ENCODE data around the gene CPSF4. TPM values are rescaled to one million over a fixed set of nuclear protein-coding genes. Genes with fewer than 3 reads are reported as not detected.

Gene CPSF4
- polyA plus RNA-seq, 3 donors = 11.6 to 56.3 (median 12.3) TPM

GRCh38 chr7:99409806-99410205 is 28.9 kb upstream of the CPSF4 start:
- no peaks in the 10 kb centered on the region for H3K9me3 ChIP-seq (replicated peaks in 1 of 2; ENCODE audit: control insufficient read depth in 1 of 2, insufficient read depth in 1 of 2, low read length in 2 of 2)
- peaks cover 25 to 35% of the 10 kb centered on the region in 2 donors for H3K4me1 ChIP-seq (ENCODE audit: control insufficient read depth in 1 of 2, insufficient read depth in 2 of 2, low read length in 2 of 2)
- H4K20me1 ChIP-seq (ENCODE audit: insufficient read depth, low read length) = peaks cover 58% of the 10 kb centered on the region
- WGBS (ENCODE audit: insufficient coverage) = 0% methylated on average over 1 of the region's 3 CpGs
- H3K36me3 ChIP-seq (replicated peaks in 1 of 2; ENCODE audit: control insufficient read depth in 1 of 2, insufficient read depth in 2 of 2, low read length in 2 of 2) = peaks cover 38 to 53% of the 10 kb centered on the region in 2 donors
- H3K4me1 Mint-ChIP-seq = peaks cover 26% of the 10 kb centered on the region
- no peaks in the 10 kb centered on the region for H3K27me3 ChIP-seq (ENCODE audit: control insufficient read depth in 2 of 2, insufficient read depth in 2 of 2, low read length in 2 of 2)
- H3K9me3 Mint-ChIP-seq = peaks cover 0 to under 1% (median 0%) of the 10 kb centered on the region in 7 donors
- peak overlapping the region; percentile 90 for H3K4me2 ChIP-seq (replicated peaks; ENCODE audit: extremely low read depth, low read length, poor library complexity, severe bottlenecking)
- H3K36me3 Mint-ChIP-seq = peaks cover 35 to 48% of the 10 kb centered on the region in 2 donors
- peak overlapping the region in 1 of 2 donors; percentile 97 for H3K27ac ChIP-seq (ENCODE audit: low read depth in 1 of 2, low read length in 2 of 2)
- H3K9ac ChIP-seq (ENCODE audit: insufficient read depth, low read length, poor library complexity, severe bottlenecking) = peak overlapping the region; percentile 90
- peaks cover 0 to 2% (median 0%) of the 10 kb centered on the region in 3 donors for H3K27me3 Mint-ChIP-seq (ENCODE audit: low read depth in 3 of 3)
- intact Hi-C loops (cut with micrococcal nuclease) = loop anchor here (2.0 to 10.0 kb wide), 3 partner anchors 35 to 95 kb away; partner anchors contain the start of genes ARPC1B (in 1 of the 2), ZKSCAN5 (in 1 of the 2) and ZNF394 (in 1 of the 2)
- peak overlapping the region; percentile 97 to 99 for H3K4me3 Mint-ChIP-seq
- no peak for DNase-seq
- H2AFZ ChIP-seq (ENCODE audit: insufficient read depth, low read depth, low read length, poor library complexity, severe bottlenecking) = peak overlapping the region; percentile 97
- TF ChIP-seq, protein P1, sequence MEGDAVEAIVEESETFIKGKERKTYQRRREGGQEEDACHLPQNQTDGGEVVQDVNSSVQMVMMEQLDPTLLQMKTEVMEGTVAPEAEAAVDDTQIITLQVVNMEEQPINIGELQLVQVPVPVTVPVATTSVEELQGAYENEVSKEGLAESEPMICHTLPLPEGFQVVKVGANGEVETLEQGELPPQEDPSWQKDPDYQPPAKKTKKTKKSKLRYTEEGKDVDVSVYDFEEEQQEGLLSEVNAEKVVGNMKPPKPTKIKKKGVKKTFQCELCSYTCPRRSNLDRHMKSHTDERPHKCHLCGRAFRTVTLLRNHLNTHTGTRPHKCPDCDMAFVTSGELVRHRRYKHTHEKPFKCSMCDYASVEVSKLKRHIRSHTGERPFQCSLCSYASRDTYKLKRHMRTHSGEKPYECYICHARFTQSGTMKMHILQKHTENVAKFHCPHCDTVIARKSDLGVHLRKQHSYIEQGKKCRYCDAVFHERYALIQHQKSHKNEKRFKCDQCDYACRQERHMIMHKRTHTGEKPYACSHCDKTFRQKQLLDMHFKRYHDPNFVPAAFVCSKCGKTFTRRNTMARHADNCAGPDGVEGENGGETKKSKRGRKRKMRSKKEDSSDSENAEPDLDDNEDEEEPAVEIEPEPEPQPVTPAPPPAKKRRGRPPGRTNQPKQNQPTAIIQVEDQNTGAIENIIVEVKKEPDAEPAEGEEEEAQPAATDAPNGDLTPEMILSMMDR (IDR thresholded peaks at IDR 0.05) = no peak
- H3K27ac Mint-ChIP-seq = peak overlapping the region in 4 of 7 donors; percentile 40 to 98 (median 97)
- peaks cover 60% of the 10 kb centered on the region for H3K79me2 ChIP-seq (ENCODE audit: insufficient read depth, low read length)
- H3K4me3 ChIP-seq (replicated peaks in 1 of 3; ENCODE audit: low read depth in 2 of 3, low read length in 3 of 3) = peak overlapping the region; percentile 65 to 96 (median 93)

- Mint-ChIP-seq H3K36me3 (peaks cover 39 to 53% of the 10 kb centered on the region in 2 donors), H3K4me3 (peak overlapping the region in 1 of 2 donors; percentile 31), H3K4me1 (peaks cover 26% of the 10 kb centered on the region), H3K9me3 (peaks cover 0 to 5% (median 2%) of the 10 kb centered on the region in 7 donors), H3K27me3 (ENCODE audit: low read depth in 3 of 3) (peaks cover 0 to 2% (median 0%) of the 10 kb centered on the region in 3 donors), H3K27ac (peak overlapping the region in 2 of 7 donors; percentile 41 to 66)
- Histone ChIP-seq H3K27ac (ENCODE audit: low read depth in 1 of 2, low read length in 2 of 2) (peak overlapping the region in 1 of 2 donors; percentile 52), H4K20me1 (ENCODE audit: insufficient read depth, low read length) (peaks cover 50% of the 10 kb centered on the region), H2AFZ (ENCODE audit: insufficient read depth, low read depth, low read length, poor library complexity, severe bottlenecking) (no peak overlapping the region), H3K4me3 (replicated peaks in 1 of 3; ENCODE audit: low read depth in 2 of 3, low read length in 3 of 3) (no peak overlapping the region), H3K36me3 (replicated peaks in 1 of 2; ENCODE audit: control insufficient read depth in 1 of 2, insufficient read depth in 2 of 2, low read length in 2 of 2) (peaks cover 43 to 57% of the 10 kb centered on the region in 2 donors), H3K9ac (ENCODE audit: insufficient read depth, low read length, poor library complexity, severe bottlenecking) (no peak overlapping the region), H3K9me3 (replicated peaks in 1 of 2; ENCODE audit: control insufficient read depth in 1 of 2, insufficient read depth in 1 of 2, low read length in 2 of 2) (no peaks in the 10 kb centered on the region), H3K79me2 (ENCODE audit: insufficient read depth, low read length) (peaks cover 52% of the 10 kb centered on the region), H3K27me3 (ENCODE audit: control insufficient read depth in 2 of 2, insufficient read depth in 2 of 2, low read length in 2 of 2) (no peaks in the 10 kb centered on the region), H3K4me1 (ENCODE audit: control insufficient read depth in 1 of 2, insufficient read depth in 2 of 2, low read length in 2 of 2) (peaks cover 25 to 35% of the 10 kb centered on the region in 2 donors), H3K4me2 (replicated peaks; ENCODE audit: extremely low read depth, low read length, poor library complexity, severe bottlenecking) (no peak overlapping the region)
- no peak for DNase-seq
- TF ChIP-seq, protein P1 (IDR thresholded peaks at IDR 0.05) = no peak
- intact Hi-C loops (cut with micrococcal nuclease) = no loop called here
- 100% methylated on average over 1 of the region's 2 CpGs for WGBS (ENCODE audit: insufficient coverage)
These were observed 28.1 kb upstream of the CPSF4 start for GRCh38 chr7:99410635-99411034.
